ENCODE data around the gene CLEC2D. TPM values are rescaled to one million over a fixed set of nuclear protein-coding genes. Genes with fewer than 3 reads are reported as not detected.

Gene CLEC2D
- total and polyA plus RNA-seq, 2 donors (not counting 3 experiments of a cell fraction or from before 2014, with no cell fraction given): 1.8 to 4.1 TPM

DNA sequence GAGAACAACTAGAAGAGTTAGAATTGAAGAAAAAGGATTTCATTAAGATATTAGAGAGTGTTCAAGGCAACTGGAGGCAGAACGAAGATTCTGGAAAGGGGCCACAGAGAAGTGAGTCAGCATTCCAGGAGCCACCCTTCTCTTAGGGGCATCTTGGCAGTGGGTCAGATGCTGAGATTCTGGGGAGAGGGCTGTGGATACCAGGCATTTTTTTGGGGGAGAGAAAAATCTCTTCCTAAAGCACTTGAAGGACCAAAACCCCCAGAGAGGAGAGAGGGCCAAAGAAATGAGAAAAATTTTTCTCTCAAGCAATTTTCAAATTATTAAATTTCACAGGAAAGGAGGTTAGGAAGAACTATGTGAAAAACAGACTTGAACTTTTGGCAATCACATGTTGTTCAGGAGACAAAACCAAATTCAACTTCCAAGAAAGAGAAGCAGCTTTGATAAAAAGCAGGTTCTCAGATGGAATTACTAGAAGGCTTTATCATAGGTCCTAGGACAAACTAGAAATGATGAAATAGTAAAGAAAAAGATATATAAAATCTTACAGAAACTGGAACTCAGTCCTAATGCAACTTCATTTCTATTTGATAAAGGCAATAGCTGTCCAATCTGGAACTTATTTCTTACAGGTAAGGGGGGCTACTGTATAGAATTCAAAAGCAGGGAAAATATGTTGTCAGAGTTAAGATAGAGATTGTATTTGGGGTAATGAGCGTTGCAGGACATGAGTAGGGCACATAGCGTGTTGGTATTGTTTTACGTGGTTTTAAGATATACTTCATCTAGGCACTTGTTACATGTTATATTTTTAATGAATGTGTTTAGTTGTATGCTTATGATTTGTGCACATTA is 1.1 kb upstream of the CLEC2D start:
- ChIA-PET POLR2A (no interaction called here), CTCF (interaction anchor here (1.1 to 1.7 kb wide), 3 partner anchors 10 to 39 kb away, joined by 3 to 7 read pairs (median 3); no protein-coding TSS in a partner anchor)
- Histone ChIP-seq H3K27ac (ENCODE audit: insufficient read depth, low read depth, low read length) (no peak overlapping the region), H3K9me1 (replicated peaks; ENCODE audit: control insufficient read depth, extremely low read depth, insufficient read depth, low read length) (no peaks in the 10 kb centered on the region), H4K20me1 (replicated peaks; ENCODE audit: control insufficient read depth, extremely low read depth, insufficient read depth, low read length) (no peaks in the 10 kb centered on the region), H3K4me1 (ENCODE audit: control insufficient read depth, extremely low read depth, insufficient read depth, low read length) (peaks cover 8% of the 10 kb centered on the region), H3K4me2 (ENCODE audit: insufficient read depth, low read length) (no peak overlapping the region), H3K79me2 (ENCODE audit: control insufficient read depth, insufficient read depth, low read length) (no peaks in the 10 kb centered on the region), H3K4me3 (replicated peaks in 1 of 3; ENCODE audit: insufficient read depth in 1 of 3, low read depth in 1 of 3, low read length in 3 of 3) (no peak overlapping the region), H3K9ac (replicated peaks; ENCODE audit: extremely low read depth, insufficient read depth, low read length) (no peak overlapping the region), H3K27me3 (ENCODE audit: control insufficient read depth in 2 of 2, insufficient read depth in 2 of 2, low read length in 2 of 2) (no peaks in the 10 kb centered on the region), H3K9me3 (replicated peaks; ENCODE audit: control insufficient read depth, insufficient read depth, low read length) (no peaks in the 10 kb centered on the region), H3K36me3 (ENCODE audit: control insufficient read depth in 2 of 2, extremely low read depth in 1 of 2, insufficient read depth in 2 of 2, low read length in 2 of 2) (no peaks in the 10 kb centered on the region), H2AFZ (ENCODE audit: low read depth, low read length) (no peak overlapping the region)
- BruUV-seq (replicated peaks): no TSS peak
- intact Hi-C loops (cut with micrococcal nuclease): no loop called here
- dilution Hi-C loops (cut with MboI; ENCODE audit: extremely low pct_ligation_motif_present, low sequenced_read_pairs): no loop called here
- FAIRE-seq (no peak), DNase-seq (ENCODE audit: low read depth, low spot score) (no peak)
- TF ChIP-seq, protein P1, sequence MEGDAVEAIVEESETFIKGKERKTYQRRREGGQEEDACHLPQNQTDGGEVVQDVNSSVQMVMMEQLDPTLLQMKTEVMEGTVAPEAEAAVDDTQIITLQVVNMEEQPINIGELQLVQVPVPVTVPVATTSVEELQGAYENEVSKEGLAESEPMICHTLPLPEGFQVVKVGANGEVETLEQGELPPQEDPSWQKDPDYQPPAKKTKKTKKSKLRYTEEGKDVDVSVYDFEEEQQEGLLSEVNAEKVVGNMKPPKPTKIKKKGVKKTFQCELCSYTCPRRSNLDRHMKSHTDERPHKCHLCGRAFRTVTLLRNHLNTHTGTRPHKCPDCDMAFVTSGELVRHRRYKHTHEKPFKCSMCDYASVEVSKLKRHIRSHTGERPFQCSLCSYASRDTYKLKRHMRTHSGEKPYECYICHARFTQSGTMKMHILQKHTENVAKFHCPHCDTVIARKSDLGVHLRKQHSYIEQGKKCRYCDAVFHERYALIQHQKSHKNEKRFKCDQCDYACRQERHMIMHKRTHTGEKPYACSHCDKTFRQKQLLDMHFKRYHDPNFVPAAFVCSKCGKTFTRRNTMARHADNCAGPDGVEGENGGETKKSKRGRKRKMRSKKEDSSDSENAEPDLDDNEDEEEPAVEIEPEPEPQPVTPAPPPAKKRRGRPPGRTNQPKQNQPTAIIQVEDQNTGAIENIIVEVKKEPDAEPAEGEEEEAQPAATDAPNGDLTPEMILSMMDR (IDR thresholded peaks at IDR 0.05; ENCODE audit: extremely low read depth in 1 of 2, insufficient read depth in 1 of 2, low read depth in 1 of 2, low read length in 2 of 2): no peak
- TF ChIP-seq GATA2 (IDR thresholded peaks at IDR 0.05; ENCODE audit: insufficient read depth, insufficient read length, low read depth, low read length): no peak
- no peak for TF ChIP-seq POLR2AphosphoS5 (IDR thresholded peaks at IDR 0.05; ENCODE audit: insufficient read depth, low read depth, low read length)
- no peak for TF ChIP-seq MYC (IDR thresholded peaks at IDR 0.05; ENCODE audit: low read depth, low read length)
- TF ChIP-seq EZH2 (IDR thresholded peaks at IDR 0.05; ENCODE audit: borderline replicate concordance, low read depth, low read length, severe bottlenecking): no peak
- no peak for TF ChIP-seq FOS (IDR thresholded peaks at IDR 0.05; ENCODE audit: borderline replicate concordance, insufficient read depth, low read length)
- TF ChIP-seq, protein P2, sequence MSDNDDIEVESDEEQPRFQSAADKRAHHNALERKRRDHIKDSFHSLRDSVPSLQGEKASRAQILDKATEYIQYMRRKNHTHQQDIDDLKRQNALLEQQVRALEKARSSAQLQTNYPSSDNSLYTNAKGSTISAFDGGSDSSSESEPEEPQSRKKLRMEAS (IDR thresholded peaks at IDR 0.05; ENCODE audit: insufficient read depth, insufficient read length): no peak
- TF ChIP-seq JUN (IDR thresholded peaks at IDR 0.05; ENCODE audit: borderline replicate concordance, insufficient read depth, insufficient read length, low read depth): no peak
- no peak for TF ChIP-seq POLR2A (IDR thresholded peaks at IDR 0.05; ENCODE audit: low read depth, low read length)

Measured in endothelial cell of umbilical vein (primary cell).